GM18526 (cell line): Measurements from ENCODE around the gene DLG2.

Source experiments
- POLR2A ChIP-seq: IDR thresholded peaks from 3 replicates; pipeline ENCODE4 v1.6.1; 2011; ENCODE audit not compliant: insufficient read length; ENCODE audit errors: extremely low read depth

DLG2 gene

GRCh38 chr11:84671325-84671999, 955.7 kb downstream of the DLG2 start:
- TF ChIP-seq POLR2A: no peak

DNA sequence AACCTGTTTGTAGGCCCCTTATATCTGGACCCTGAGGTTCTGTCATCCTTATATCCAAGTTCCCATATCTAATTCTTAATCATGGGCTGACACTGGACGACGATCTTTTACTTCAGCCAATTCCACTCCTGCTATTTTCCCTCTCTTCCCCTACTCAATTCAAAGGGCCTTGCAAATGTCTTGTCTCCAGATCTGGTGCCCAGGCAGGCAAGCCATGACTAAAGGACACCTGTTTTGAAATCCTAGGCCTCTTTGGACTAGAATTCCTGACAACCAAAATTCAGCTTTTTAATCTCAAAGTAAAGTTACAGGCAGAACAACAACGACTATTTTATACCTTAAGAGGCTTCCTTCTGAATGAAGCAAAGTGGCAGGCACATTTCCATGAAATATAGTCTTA, 963.4 kb downstream of the DLG2 start:
- TF ChIP-seq POLR2A: no peak

- TF ChIP-seq POLR2A: no peak
Measured at GRCh38 chr11:84660257-84660977, 966.7 kb downstream of the DLG2 start.

DNA sequence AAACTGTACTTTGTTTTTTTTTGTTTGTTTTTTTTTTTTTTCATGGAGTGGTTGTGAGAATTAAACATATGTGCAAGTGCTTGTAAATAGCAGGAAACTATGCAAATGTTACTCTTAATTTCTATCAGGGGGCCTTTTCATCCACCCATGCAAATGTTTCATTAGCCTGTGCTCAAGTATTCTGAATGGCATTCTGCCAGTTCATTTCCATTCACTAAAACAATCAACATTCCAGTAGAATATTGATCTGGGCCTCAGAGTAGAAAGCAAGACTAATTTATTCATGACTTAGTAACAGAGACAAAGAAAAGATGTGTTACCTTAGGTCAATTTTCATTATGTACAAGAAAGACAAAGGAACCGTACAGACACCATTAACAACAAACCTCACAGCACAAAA, 971.4 kb downstream of the DLG2 start:
- no peak for TF ChIP-seq POLR2A

- TF ChIP-seq POLR2A: no peak
Measured at GRCh38 chr11:84648471-84648870, 978.7 kb downstream of the DLG2 start.

DNA sequence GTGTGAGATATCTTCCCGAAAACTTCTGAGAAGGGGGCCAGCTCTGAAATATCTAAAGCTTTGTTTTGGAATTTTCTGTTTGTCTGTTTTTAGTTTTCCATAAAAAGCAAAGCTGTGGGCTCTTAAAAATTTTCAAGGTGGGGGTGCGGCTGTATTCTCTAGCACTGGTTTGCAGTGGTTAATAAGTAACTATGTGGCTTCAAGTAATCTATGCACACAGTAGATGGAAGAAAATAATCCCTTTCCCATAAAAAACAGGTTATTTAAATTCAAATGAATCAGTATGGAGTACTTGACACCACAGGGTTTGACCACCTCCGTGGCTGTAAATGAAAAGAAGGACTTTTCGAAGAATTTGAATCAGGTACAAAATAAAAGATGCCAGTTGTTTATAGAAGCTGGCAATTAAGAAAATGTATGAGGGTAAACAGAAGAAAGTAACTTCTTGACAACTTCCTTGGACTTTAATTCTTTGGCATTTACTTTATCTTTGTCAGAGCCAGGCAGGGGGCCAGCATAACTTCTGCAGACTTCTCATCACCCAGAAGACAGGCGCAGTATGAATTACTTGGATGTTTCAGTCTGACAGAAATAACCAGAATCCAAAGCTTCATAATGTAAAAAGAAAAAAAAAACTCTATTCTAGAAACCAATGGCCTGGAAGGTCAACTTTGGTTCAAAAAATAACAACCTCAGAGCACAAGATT, 981.0 kb downstream of the DLG2 start:
- TF ChIP-seq POLR2A: no peak

- TF ChIP-seq POLR2A: no peak
Measured at GRCh38 chr11:84642500-84642899, 984.6 kb downstream of the DLG2 start.

GRCh38 chr11:84634309-84634708, 992.8 kb downstream of the DLG2 start:
- TF ChIP-seq POLR2A: no peak

DNA sequence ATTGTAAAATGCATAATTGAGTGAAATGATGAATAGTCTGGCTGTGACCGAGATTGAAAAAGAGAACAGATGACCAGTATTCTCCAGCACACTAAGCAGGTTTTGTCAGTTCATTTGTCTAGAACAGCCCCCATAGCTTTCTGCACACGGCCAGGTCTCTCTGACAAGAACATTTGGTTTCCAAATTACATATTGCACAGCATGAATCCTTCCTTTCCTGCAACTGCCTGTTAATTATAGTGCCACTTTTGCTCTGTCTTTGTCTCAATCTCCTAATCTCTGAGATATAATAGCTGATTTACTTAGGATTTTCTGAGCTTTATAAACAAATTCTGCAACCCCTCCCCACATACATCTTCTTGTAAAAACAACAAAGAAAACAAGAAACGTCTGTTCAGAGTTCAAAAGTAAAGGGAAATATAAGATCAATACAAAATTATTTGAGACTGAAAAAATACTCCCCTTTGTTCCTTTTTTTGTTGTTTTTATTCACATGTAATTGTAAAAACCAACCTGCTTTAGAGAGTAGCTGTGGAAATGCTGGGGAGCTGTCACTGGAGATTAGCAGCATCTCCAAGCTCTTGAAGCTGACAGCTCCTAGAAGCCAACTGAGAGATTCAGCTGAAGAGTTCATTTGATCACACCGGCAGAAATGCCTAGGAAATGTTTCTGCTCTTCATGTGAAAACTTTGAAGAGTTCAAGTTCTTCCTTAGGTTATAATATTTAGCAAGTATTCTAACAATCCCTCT, 998.1 kb downstream of the DLG2 start:
- TF ChIP-seq POLR2A: no peak

DNA sequence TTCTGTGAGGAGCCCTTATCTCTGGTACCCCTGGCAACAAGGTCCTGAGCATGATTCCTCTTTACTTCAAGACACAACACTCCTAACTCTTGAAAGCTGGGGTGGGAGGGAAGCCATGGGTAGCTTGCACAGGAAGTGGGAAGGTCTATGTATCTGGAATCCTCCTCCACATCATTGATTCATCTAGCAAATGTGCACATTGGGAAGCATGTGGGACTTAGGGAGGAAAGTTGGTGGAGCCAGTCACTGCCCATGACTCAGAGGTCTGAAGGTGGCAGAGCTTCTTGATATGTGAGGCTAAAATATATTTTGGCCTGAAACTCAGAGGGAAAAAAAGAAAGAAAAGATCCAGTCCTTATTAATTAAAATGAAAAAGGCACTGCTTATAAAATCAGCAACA, 1000.9 kb downstream of the DLG2 start:
- TF ChIP-seq POLR2A: no peak

- TF ChIP-seq POLR2A: no peak
Measured at GRCh38 chr11:84612645-84613044, 1014.5 kb downstream of the DLG2 start.

GRCh38 chr11:84608837-84609196, 1018.3 kb downstream of the DLG2 start:
- no peak for TF ChIP-seq POLR2A

GRCh38 chr11:84607975-84608836, 1018.9 kb downstream of the DLG2 start:
- TF ChIP-seq POLR2A: no peak

- TF ChIP-seq POLR2A: no peak
Measured at GRCh38 chr11:84594602-84595001, 1032.5 kb downstream of the DLG2 start.

GRCh38 chr11:84590106-84590505, 1037.0 kb downstream of the DLG2 start:
- no peak for TF ChIP-seq POLR2A
